Activated CD4-positive, alpha-beta T cell treated with anti-CD3 and anti-CD28 coated beads for 1 hour (primary cell): ENCODE data around the gene SCAPER.

Source experiments
- DNase-seq: peaks from one replicate; pipeline ENCODE4 v3.0.0-alpha.2; 2020

SCAPER gene

GRCh38 chr15:76664411-76664810, 240.7 kb downstream of the SCAPER start:
- no peak for DNase-seq

DNA sequence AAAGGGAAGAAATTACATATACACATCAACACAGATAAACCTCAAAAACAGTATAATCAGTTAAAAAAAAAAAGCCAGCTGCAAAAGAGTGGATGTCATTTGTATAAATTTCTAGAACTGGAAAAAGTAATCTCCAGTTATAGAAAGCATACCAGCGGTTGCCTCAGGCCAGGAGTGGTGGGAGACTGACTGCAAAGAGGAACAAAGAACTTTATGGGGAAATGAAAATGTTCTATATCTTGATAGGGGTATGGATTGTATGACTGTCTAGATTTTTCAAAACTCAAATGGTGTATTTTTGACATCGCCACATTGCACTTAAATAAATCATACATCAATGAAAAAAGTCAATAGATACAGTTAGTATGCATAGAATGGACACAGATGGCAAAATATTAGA, 241.6 kb downstream of the SCAPER start:
- DNase-seq: no peak

- DNase-seq: no peak
These were observed 256.3 kb downstream of the SCAPER start for GRCh38 chr15:76648732-76649444.

- no peak for DNase-seq
These were observed 257.5 kb downstream of the SCAPER start for GRCh38 chr15:76647612-76648011.

DNA sequence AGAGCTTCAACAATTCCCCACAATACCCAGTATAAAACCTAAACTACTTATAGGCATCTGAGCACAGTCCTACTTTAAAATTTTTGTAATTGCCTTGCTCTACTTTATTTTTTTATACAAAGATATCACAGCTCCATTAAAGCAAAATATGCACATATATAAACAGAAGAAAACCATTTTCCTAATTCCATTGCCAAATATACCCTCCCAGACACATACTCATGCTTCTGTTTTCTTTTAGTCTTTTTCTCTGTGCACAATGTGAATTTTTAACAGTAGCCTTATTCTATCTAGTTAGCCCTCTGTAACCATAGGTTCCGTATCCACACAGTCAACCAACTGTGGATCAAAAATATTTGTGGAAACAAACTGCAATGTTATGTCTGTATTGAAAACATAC, 260.5 kb downstream of the SCAPER start:
- no peak for DNase-seq

DNA sequence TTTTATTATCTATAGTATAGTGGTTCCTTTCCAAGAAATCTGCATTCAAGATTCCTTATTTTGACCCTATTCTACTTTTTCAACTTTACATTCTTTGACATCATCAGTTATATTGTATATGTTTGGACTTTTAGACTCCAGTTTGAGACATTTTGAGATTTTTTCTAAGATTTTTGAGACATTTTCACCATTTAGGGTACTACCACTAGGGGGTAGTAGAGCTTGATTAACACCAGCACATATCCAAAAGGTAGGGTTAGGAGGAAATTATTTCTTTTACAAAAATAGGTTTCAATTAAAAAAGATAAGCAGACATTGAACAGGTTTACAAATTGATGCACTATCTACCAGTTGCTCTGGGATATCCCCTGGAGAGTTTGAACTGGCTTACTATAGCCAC, 262.5 kb downstream of the SCAPER start:
- no peak for DNase-seq

DNA sequence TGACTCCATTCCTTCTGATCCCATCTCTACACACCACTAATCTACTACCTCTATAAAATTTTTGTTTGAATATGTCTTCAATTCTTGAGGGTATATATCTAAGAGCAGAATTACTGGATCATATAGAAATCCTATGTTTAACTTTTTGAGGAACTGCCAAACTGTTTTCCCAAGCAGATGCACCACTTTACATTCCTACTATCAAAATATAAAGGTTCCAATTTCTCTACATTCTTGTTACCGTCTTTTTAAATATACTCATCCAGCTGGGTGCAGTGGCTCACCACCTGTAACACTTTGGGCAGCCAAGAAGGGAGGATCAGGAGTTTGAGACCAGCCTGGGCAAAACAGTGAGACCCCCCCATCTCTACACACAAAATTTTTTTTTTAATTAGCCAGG, 268.0 kb downstream of the SCAPER start:
- DNase-seq: no peak

GRCh38 chr15:76636059-76636458, 269.1 kb downstream of the SCAPER start:
- no peak for DNase-seq

DNA sequence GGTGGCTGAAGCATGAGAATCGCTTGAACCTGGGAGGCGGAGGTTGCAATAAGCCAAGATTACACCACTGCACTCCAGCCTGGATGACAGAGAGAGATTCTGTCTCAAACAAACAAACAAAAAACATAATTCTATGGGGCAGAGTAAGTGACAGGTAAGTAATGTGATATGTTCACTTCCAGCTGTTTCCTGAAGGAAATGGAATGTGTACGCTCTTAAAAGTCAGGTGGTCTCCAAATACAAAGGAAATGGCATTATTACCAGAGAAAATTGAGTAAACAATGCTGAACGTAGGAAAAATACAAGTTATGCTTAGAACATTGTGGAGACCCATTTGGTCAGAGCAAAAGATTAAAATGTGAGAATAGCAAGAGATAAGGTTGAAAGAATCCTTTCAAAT, 278.5 kb downstream of the SCAPER start:
- no peak for DNase-seq

DNA sequence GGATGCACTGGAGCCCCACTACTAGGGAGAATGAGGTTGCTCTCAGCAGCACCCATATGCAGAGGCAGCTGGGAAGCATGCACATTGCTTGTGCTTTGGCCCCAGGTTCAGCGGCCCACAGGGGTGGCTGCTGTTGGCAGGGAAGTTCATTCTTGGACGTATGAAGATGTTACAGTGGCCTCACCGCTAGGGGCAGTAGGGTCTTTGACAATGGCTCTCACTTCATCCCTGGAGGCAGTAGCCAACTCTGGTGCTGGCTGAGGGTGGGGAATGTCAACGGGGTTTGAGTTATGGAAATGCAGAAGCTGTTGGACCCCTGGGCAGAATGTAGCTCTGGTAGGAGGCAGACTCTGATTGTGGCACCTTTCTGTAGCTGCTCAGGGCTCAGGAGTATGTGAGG, 279.9 kb downstream of the SCAPER start:
- DNase-seq: no peak

GRCh38 chr15:76614725-76615124, 290.4 kb downstream of the SCAPER start:
- DNase-seq: no peak

DNA sequence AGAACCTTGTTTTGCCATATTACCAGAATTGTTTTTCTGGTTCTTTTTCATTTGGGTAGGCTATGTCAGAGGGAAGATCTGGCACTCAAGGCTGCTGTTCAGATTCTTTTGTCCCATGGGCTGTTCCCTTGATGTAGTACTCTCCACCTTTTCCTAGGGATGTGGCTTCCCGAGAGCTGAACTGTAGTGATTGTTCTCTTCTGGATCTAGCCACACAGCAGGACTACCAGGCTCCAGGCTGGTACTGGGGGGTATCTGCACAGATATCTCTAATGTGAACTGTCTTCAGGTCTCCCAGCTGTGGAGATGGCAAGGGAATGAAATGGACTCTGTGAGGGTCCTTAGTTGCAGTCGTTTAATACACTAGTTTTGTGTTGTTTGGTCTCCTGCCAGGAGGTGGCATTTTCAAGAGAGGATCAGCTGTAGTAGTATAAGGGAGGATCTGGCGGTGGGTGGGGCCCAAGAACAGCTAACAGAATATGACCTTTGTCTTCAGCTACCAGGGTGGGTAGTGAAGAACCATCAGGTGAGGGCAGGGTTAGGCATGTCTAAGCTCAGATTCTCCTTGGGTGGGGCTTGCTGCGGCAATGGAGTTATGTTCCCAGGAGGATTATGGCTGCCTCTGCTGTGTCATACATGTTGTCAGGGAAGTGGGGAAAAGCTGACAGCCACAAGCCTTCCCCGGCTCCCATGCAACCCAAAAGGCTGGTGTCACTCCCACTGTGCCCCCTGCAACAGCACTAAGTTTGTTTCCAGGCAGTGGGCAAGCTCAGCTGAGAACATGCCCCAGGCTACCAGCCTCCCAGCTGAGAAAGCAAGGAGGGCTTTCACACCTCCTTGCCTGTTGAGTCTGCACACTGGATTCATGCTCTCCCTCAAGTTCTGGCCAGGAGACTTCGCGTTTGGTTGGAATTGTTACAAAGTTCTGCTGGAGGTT, 316.1 kb downstream of the SCAPER start:
- DNase-seq: no peak

DNA sequence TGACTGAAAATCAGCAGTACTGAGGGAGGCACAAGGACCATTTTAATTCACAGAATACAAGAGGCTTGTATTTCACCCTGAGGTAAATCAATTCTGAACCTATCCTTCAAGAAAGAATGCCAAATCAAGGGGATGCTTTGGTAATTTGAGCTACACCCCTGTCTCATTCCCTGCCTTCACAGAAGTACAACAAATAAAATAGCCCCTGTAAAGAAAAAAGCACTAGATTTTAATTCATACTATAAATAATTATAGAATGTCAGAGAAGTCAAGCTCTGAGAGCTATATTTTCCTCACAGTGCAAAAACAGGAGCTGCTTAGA, 319.6 kb downstream of the SCAPER start:
- no peak for DNase-seq

- no peak for DNase-seq
These were observed 320.1 kb downstream of the SCAPER start for GRCh38 chr15:76584868-76585575.

- no peak for DNase-seq
These were observed 322.6 kb downstream of the SCAPER start for GRCh38 chr15:76582550-76582949.

DNA sequence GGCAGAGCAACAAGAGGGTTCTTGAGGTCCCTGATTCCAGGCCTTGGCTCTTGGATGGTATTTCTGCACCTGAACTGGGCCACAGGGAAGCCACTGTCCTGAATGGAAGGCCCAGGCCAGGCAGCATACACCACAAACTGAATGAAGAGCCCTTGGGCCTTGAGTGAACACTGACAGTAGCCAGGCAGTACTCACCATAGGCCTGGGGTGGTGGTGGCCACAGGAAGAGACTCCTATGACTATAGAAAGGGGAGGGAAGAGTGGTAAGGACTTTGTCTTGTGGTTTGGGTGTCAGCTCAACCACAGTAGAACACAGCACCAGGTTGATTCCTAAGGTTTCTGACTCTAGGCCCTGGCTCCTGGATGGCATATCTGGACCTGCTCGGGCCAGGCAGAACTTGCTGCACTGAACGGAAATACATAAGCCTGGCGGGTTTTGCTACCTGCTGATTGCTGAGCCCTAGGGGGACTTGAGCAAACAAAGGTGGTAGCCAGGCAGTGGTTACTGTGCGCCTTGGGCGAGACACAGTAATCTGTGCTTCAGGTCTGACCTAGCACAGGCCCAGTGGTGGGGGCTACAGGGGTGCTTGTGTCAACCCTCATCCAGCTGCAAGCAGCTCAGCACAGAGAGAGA, 327.1 kb downstream of the SCAPER start:
- DNase-seq: no peak

DNA sequence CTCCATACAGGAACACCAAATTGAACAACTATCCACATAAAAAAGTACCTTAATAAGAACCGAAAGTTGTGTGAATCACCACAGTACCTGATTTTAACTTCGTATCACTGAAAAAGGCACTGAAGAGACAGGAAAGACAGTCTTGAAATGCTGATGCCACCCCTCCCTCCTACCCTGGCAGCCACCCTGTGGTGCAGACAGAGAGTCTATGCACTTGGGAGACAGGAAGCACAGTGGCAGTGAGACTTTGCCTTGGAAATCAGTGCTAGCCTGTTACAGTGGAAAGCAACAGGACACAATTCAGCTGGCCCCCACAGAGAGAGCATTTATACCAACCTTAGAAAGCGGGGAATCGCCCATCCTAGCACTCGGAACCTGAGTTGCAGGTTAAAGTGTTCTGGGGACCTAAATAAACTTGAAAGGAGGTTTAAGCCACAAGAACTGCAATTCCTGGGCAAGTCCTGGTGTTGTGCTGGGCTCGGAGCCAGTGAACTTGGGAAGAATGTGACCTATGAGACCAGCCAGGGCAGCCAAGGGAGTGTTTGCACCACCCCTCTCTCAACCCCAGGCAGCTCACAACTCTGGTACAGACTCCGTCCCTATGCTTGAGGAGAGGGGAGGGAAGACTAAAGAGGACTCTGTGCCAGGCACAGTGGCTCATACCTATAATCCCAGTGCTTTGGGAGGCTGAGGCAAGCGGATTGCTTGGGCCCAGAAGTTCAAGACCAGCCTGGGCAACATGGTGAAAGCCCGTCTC, 328.4 kb downstream of the SCAPER start:
- no peak for DNase-seq

- DNase-seq: no peak
These were observed 329.5 kb downstream of the SCAPER start for GRCh38 chr15:76575679-76576078.

GRCh38 chr15:76575274-76575673, 329.9 kb downstream of the SCAPER start:
- no peak for DNase-seq

- no peak for DNase-seq
These were observed 332.2 kb downstream of the SCAPER start for GRCh38 chr15:76572983-76573314.

DNA sequence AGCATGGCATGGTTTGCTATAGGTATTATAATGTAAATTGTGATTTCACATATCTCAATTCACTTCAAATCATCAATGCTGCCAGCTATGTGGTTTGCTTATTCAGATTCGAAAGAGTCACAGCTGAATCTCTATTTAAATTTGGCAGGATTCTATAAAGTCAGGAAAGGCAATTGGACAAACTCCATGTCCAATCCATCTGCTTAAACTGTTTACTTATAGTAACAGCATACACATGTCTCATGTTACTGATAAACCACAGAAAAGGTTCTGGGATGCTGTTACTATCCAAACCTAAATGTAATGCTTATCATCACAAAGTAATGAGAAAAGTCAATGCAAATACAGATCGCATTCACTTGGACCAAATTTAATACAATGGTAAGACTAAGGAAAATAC, 338.9 kb downstream of the SCAPER start:
- no peak for DNase-seq

DNA sequence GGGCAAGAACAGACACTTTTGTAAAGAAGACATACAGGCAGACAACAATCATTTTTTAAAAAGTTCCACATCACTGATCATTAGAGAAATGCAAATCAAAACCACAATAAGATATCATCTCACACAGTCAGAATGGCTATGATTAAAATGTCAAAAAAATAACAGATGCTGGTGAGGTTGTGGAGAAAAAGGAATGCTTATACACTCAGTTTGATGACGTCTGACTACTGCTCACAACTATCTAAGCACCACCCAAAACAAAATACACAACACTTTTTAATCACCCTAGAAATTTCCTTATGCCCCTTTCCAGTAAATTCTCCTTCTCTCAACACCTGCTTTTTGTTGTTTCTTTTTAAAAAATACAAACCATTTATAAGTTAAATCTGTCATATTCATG, 339.8 kb downstream of the SCAPER start:
- no peak for DNase-seq

DNA sequence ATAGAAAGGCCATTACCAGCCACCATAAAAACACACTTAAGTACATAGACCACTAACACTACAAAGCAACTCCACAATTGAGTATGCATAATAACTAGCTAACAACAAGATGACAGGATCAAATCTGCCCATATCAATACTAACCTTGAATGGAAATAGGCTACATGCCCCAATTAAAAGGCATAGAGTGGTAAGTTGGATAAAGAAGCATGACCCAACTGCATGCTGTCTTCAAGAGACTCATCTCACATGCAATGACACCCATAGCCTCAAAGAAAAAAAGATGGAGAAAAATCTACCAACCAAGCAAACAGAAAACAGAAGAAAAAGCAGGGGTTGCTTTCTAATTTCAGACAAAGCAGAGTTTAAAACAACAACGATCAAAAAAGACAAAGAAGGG, 349.9 kb downstream of the SCAPER start:
- no peak for DNase-seq
